Mesenchymal stem cell (in vitro differentiated cells and primary cell): ENCODE results near the gene TMEM87A.
"Not testable (repeated sequence)": the region's sequence is repeated elsewhere in the genome, so short reads cannot be mapped to it uniquely, and the experiment has no call there.

ENCODE experiments used
- DNase-seq: peaks from one replicate; pipeline ENCODE4 v3.0.0-alpha.2; 2013
- H2AFZ ChIP-seq: one replicate; pipeline ENCODE4 v1.6.1; 2013; ENCODE audit warnings: low read depth, mild to moderate bottlenecking, control low read depth, inconsistent platforms, low read length, moderate library complexity
- H2AK5ac ChIP-seq: 2 replicates; pipeline ENCODE4 v1.6.1; 2013; ENCODE audit warnings: low read length, moderate library complexity, mild to moderate bottlenecking, inconsistent platforms; ENCODE audit not compliant: severe bottlenecking
- H2BK120ac ChIP-seq: one replicate; pipeline ENCODE4 v1.6.1; 2013; ENCODE audit warnings: low read depth, mild to moderate bottlenecking, inconsistent platforms, low read length, moderate library complexity
- H2BK12ac ChIP-seq, 2 experiments: one replicate each; pipeline ENCODE4 v1.6.1; 2013; ENCODE audit warnings: inconsistent platforms in 2 of 2, low read length in 2 of 2, mild to moderate bottlenecking in 2 of 2, moderate library complexity in 2 of 2, control low read depth in 1 of 2
- H2BK15ac ChIP-seq: one replicate; pipeline ENCODE4 v1.6.1; 2013; ENCODE audit warnings: mild to moderate bottlenecking, low read depth, inconsistent platforms; ENCODE audit not compliant: poor library complexity, severe bottlenecking
- H2BK5ac ChIP-seq: 2 replicates; pipeline ENCODE4 v1.6.1; 2013; ENCODE audit warnings: low read depth, mild to moderate bottlenecking, low read length, control low read depth, inconsistent platforms; ENCODE audit not compliant: poor library complexity, severe bottlenecking
- H3K14ac ChIP-seq, 2 experiments: one replicate each; pipeline ENCODE4 v1.6.1; 2013; ENCODE audit warnings: inconsistent platforms in 2 of 2, low read length in 2 of 2, control low read depth in 1 of 2, mild to moderate bottlenecking in 1 of 2, moderate library complexity in 1 of 2
- H3K18ac ChIP-seq, 2 experiments: one replicate each; pipeline ENCODE4 v1.6.1; 2013; ENCODE audit warnings: inconsistent platforms in 2 of 2, low read length in 2 of 2, control low read depth in 1 of 2, low read depth in 1 of 2, mild to moderate bottlenecking in 1 of 2
- H3K23ac ChIP-seq, 2 experiments: one replicate each; pipeline ENCODE4 v1.6.1; 2013; ENCODE audit warnings: inconsistent platforms in 2 of 2, low read length in 2 of 2, mild to moderate bottlenecking in 2 of 2, moderate library complexity in 2 of 2, control low read depth in 1 of 2
- H3K27ac ChIP-seq: 2 replicates; pipeline ENCODE4 v1.5.1; 2013; ENCODE audit warnings: mild to moderate bottlenecking, moderate library complexity, low read length, control low read depth, inconsistent platforms; ENCODE audit not compliant: poor library complexity, severe bottlenecking
- H3K27me3 ChIP-seq, 2 experiments: 2 replicates each; pipeline versions ENCODE4 v1.6.1 to v1.7.0; 2013; ENCODE audit warnings: low read length in 2 of 2, mild to moderate bottlenecking in 2 of 2, moderate library complexity in 2 of 2, control low read depth in 1 of 2, inconsistent platforms in 1 of 2; ENCODE audit not compliant: control insufficient read depth in 1 of 2, insufficient read depth in 1 of 2
- H3K36me3 ChIP-seq, 2 experiments: 2 replicates each; pipeline versions ENCODE4 v1.6.1 to v1.7.0; 2013; ENCODE audit warnings: low read length in 2 of 2, control low read depth in 1 of 2, inconsistent platforms in 1 of 2, low read depth in 1 of 2, mild to moderate bottlenecking in 1 of 2; ENCODE audit not compliant: insufficient read depth in 2 of 2, control insufficient read depth in 1 of 2
- H3K4ac ChIP-seq, 2 experiments: one replicate each; pipeline ENCODE4 v1.6.1; 2013; ENCODE audit warnings: inconsistent platforms in 2 of 2, low read length in 2 of 2, mild to moderate bottlenecking in 2 of 2, moderate library complexity in 2 of 2, control low read depth in 1 of 2, low read depth in 1 of 2
- H3K4me1 ChIP-seq: 2 replicates; pipeline ENCODE4 v1.6.1; 2013; ENCODE audit warnings: low read depth, low read length, control low read depth; ENCODE audit not compliant: control insufficient read depth, insufficient read depth
- H3K4me2 ChIP-seq: 2 replicates; pipeline ENCODE4 v1.6.1; 2013; ENCODE audit warnings: low read length, mild to moderate bottlenecking, inconsistent platforms; ENCODE audit not compliant: poor library complexity, severe bottlenecking
- H3K4me3 ChIP-seq, 2 experiments: 2 replicates each; pipeline versions ENCODE4 v1.5.1 to v1.7.0; 2013; ENCODE audit warnings: low read length in 2 of 2, mild to moderate bottlenecking in 2 of 2, control low read depth in 1 of 2, low read depth in 1 of 2; ENCODE audit not compliant: insufficient read depth in 1 of 2
- H3K79me1 ChIP-seq: replicated peaks from 2 replicates; pipeline ENCODE4 v1.6.1; 2013; ENCODE audit warnings: mild to moderate bottlenecking, control low read depth, low read length, inconsistent platforms; ENCODE audit not compliant: poor library complexity, severe bottlenecking
- H3K9ac ChIP-seq: 2 replicates; pipeline ENCODE4 v1.7.0; 2013; ENCODE audit warnings: mild to moderate bottlenecking, low read length, moderate library complexity
- H3K9me3 ChIP-seq: 2 replicates; pipeline ENCODE4 v1.7.0; 2013; ENCODE audit warnings: mild to moderate bottlenecking, low read length; ENCODE audit not compliant: control insufficient read depth
- H4K8ac ChIP-seq: one replicate; pipeline ENCODE4 v1.6.1; 2013; ENCODE audit warnings: inconsistent platforms, mild to moderate bottlenecking, low read length, moderate library complexity
- H4K91ac ChIP-seq: one replicate; pipeline ENCODE4 v1.6.1; 2013; ENCODE audit warnings: mild to moderate bottlenecking, low read length, inconsistent platforms
- WGBS: methylation state at CpG from one replicate; pipeline ENCODE4 v1.1.7; 2013; ENCODE audit warnings: mixed read lengths; 5-methylcytosine and 5-hydroxymethylcytosine counted together

Gene TMEM87A

GRCh38 chr15:42314818-42315217, 41.6 kb upstream of the TMEM87A start:
- Histone ChIP-seq H2AK5ac (no peak overlapping the region), H3K18ac (no peak overlapping the region), H3K4me3 (no peak overlapping the region), H3K27ac (no peak overlapping the region), H3K9ac (no peak overlapping the region), H2BK5ac (no peak overlapping the region), H3K9me3 (no peaks in the 10 kb centered on the region), H3K27me3 (no peaks in the 10 kb centered on the region), H3K23ac (no peak overlapping the region), H4K8ac (no peak overlapping the region), H3K4ac (no peak overlapping the region), H2BK120ac (no peak overlapping the region), H2BK15ac (no peak overlapping the region), H3K36me3 (peaks cover 4 to 59% of the 10 kb centered on the region in 2 experiments), H4K91ac (no peak overlapping the region), H3K4me2 (no peak overlapping the region), H3K79me1 (no peaks in the 10 kb centered on the region), H2BK12ac (no peak overlapping the region), H2AFZ (no peak overlapping the region), H3K4me1 (no peaks in the 10 kb centered on the region), H3K14ac (no peak overlapping the region)
- no peak for DNase-seq
- 80% methylated on average over 1 of the region's 1 CpG for WGBS

GRCh38 chr15:42313463-42313862, 40.2 kb upstream of the TMEM87A start:
- Histone ChIP-seq H3K4me3 (no peak overlapping the region), H3K36me3 (peaks cover 4 to 71% of the 10 kb centered on the region in 2 experiments), H4K8ac (peak overlapping the region; percentile 54), H3K27ac (no peak overlapping the region), H3K9ac (no peak overlapping the region), H2BK120ac (no peak overlapping the region), H3K79me1 (no peaks in the 10 kb centered on the region), H4K91ac (peak overlapping the region; percentile 27), H2BK12ac (no peak overlapping the region), H2AFZ (no peak overlapping the region), H3K23ac (no peak overlapping the region), H3K14ac (no peak overlapping the region), H3K9me3 (no peaks in the 10 kb centered on the region), H3K4me2 (no peak overlapping the region), H2AK5ac (no peak overlapping the region), H3K18ac (no peak overlapping the region), H2BK5ac (no peak overlapping the region), H3K4me1 (no peaks in the 10 kb centered on the region), H3K4ac (no peak overlapping the region), H3K27me3 (no peaks in the 10 kb centered on the region), H2BK15ac (no peak overlapping the region)
- WGBS = 57% methylated on average over 3 of the region's 3 CpGs
- no peak for DNase-seq

GRCh38 chr15:42306681-42307080, 33.4 kb upstream of the TMEM87A start:
- no peak overlapping the region for H3K18ac ChIP-seq
- no peak overlapping the region for H2BK5ac ChIP-seq
- no peaks in the 10 kb centered on the region for H3K27me3 ChIP-seq
- no peak overlapping the region for H4K8ac ChIP-seq
- H3K27ac ChIP-seq = no peak overlapping the region
- H3K23ac ChIP-seq = no peak overlapping the region
- H2BK120ac ChIP-seq = no peak overlapping the region
- H3K4me1 ChIP-seq = no peaks in the 10 kb centered on the region
- H3K4ac ChIP-seq = no peak overlapping the region
- DNase-seq = no peak
- H4K91ac ChIP-seq = no peak overlapping the region
- H3K4me2 ChIP-seq = no peak overlapping the region
- no peak overlapping the region for H3K14ac ChIP-seq
- no peak overlapping the region for H2AK5ac ChIP-seq
- no peak overlapping the region for H2BK12ac ChIP-seq
- H3K4me3 ChIP-seq = no peak overlapping the region
- H3K9ac ChIP-seq = no peak overlapping the region
- no peak overlapping the region for H2AFZ ChIP-seq
- peaks cover 0 to 50% of the 10 kb centered on the region in 2 experiments for H3K36me3 ChIP-seq
- WGBS = 60% methylated on average over 1 of the region's 1 CpG
- H2BK15ac ChIP-seq = no peak overlapping the region
- no peaks in the 10 kb centered on the region for H3K79me1 ChIP-seq
- H3K9me3 ChIP-seq = no peaks in the 10 kb centered on the region

- H3K36me3 ChIP-seq = peaks cover 0 to 19% of the 10 kb centered on the region in 2 experiments
- H2BK5ac ChIP-seq, H3K9me3 ChIP-seq, H2BK120ac ChIP-seq, H4K8ac ChIP-seq, H3K4me3 ChIP-seq, H3K18ac ChIP-seq, H3K14ac ChIP-seq, DNase-seq, H3K4me2 ChIP-seq, H3K23ac ChIP-seq, H3K27ac ChIP-seq, H3K9ac ChIP-seq, H2BK15ac ChIP-seq, H3K4me1 ChIP-seq, H3K27me3 ChIP-seq, H3K4ac ChIP-seq, H3K79me1 ChIP-seq, H2AFZ ChIP-seq, H2BK12ac ChIP-seq, H2AK5ac ChIP-seq, H4K91ac ChIP-seq: not testable (repeated sequence)
- WGBS = 95% methylated on average over 4 of the region's 4 CpGs
These were observed 27.8 kb upstream of the TMEM87A start for GRCh38 chr15:42301004-42301403.
